H1 (cell line): Measurements from ENCODE around the gene S100A16. TPM values are rescaled to one million over a fixed set of nuclear protein-coding genes. Genes with fewer than 3 reads are reported as not detected.

ENCODE experiments used
- CTCF ChIA-PET: fragments of 300-600 bp; sonication (Branson Sonifier 250); formaldehyde crosslinking; loops from one replicate; lab custom pipeline; 2021; ENCODE audit not compliant: partially characterized antibody; lab: Charles Lee
- POLR2A ChIA-PET: fragments of 300-600 bp; sonication (Branson Sonifier 250); formaldehyde crosslinking; loops from one replicate; lab custom pipeline; 2021; ENCODE audit warnings: inconsistent platforms; ENCODE audit not compliant: partially characterized antibody; lab: Charles Lee
- DNase-seq, 2 experiments: peaks; one replicate each; pipeline versions ENCODE4 v3.0.0 to v3.0.0-alpha.2; 2010 to 2022; ENCODE audit warnings: low spot score in 2 of 2, low read depth in 1 of 2, mixed read lengths in 1 of 2
- FAIRE-seq: peaks from 2 replicates; lab custom pipeline; 2011; peaks lifted over from hg19 to GRCh38; lab: Jason Lieb, UNC
- H2AFZ ChIP-seq: 2 replicates; pipeline ENCODE4 v1.8.1; 2012; ENCODE audit warnings: low read length, inconsistent platforms
- H2AK5ac ChIP-seq: 2 replicates; pipeline ENCODE4 v1.6.1; 2013; ENCODE audit warnings: low read depth, low read length
- H2BK120ac ChIP-seq: replicated peaks from 2 replicates; pipeline ENCODE3; 2013; ENCODE audit warnings: low read depth, low read length, inconsistent platforms
- H2BK12ac ChIP-seq: 2 replicates; pipeline ENCODE4 v1.6.1; 2013; ENCODE audit warnings: low read depth, low read length
- H2BK15ac ChIP-seq: 2 replicates; pipeline ENCODE4 v1.6.1; 2013; ENCODE audit warnings: low read length
- H2BK20ac ChIP-seq: 2 replicates; pipeline ENCODE4 v1.6.1; 2013; ENCODE audit warnings: low read length
- H2BK5ac ChIP-seq: 2 replicates; pipeline ENCODE4 v1.6.1; 2013; ENCODE audit warnings: low read depth, low read length
- H3K14ac ChIP-seq: 2 replicates; pipeline ENCODE4 v1.6.1; 2013; ENCODE audit warnings: inconsistent platforms; ENCODE audit not compliant: insufficient read length
- H3K18ac ChIP-seq: 2 replicates; pipeline ENCODE4 v1.6.1; 2013; ENCODE audit warnings: low read length; ENCODE audit errors: extremely low read depth
- H3K23ac ChIP-seq: 2 replicates; pipeline ENCODE4 v1.6.1; 2013; ENCODE audit warnings: inconsistent platforms; ENCODE audit not compliant: insufficient read length
- H3K23me2 ChIP-seq: 2 replicates; pipeline ENCODE4 v1.6.1; 2013; ENCODE audit warnings: low read depth, low read length
- H3K27ac ChIP-seq: 2 replicates; pipeline ENCODE4 v1.6.1; 2011; ENCODE audit warnings: low read depth, low read length, inconsistent platforms
- H3K27me3 ChIP-seq, 4 experiments: replicated peaks in 1 of 4; 1 replicate in 1 of 4; 2 replicates in 3 of 4; pipeline versions ENCODE4 v1.6.1 to v1.8.1; 2011 to 2013; ENCODE audit warnings: low read length in 3 of 4, mild to moderate bottlenecking in 3 of 4, inconsistent platforms in 2 of 4, mixed read lengths in 2 of 4, moderate library complexity in 1 of 4; ENCODE audit not compliant: control insufficient read depth in 3 of 4, insufficient read depth in 3 of 4; ENCODE audit errors: extremely low read depth in 1 of 4
- H3K36me3 ChIP-seq, 4 experiments: 2 replicates each; pipeline versions ENCODE4 v1.6.1 to v1.8.1; 2011 to 2013; ENCODE audit warnings: mild to moderate bottlenecking in 4 of 4, low read length in 3 of 4, moderate library complexity in 2 of 4, control low read depth in 1 of 4, inconsistent platforms in 1 of 4; ENCODE audit not compliant: insufficient read depth in 4 of 4, control insufficient read depth in 2 of 4
- H3K4ac ChIP-seq: replicated peaks from 2 replicates; pipeline ENCODE3; 2013; ENCODE audit warnings: low read length, low read depth, mixed read lengths, inconsistent platforms; ENCODE audit not compliant: insufficient read length
- H3K4me1 ChIP-seq, 4 experiments: replicated peaks in 1 of 4; 1 replicate in 1 of 4; 2 replicates in 3 of 4; pipeline versions ENCODE4 v1.6.1 to v1.8.1; 2011 to 2013; ENCODE audit warnings: low read length in 3 of 4, inconsistent platforms in 2 of 4, mixed read lengths in 1 of 4; ENCODE audit not compliant: insufficient read depth in 4 of 4, control insufficient read depth in 3 of 4
- H3K4me2 ChIP-seq, 2 experiments: 2 replicates each; pipeline versions ENCODE4 v1.6.1 to v1.8.1; 2011 to 2013; ENCODE audit warnings: low read depth in 2 of 2, low read length in 2 of 2, control low read depth in 1 of 2, inconsistent platforms in 1 of 2, mild to moderate bottlenecking in 1 of 2; ENCODE audit not compliant: insufficient read depth in 1 of 2
- H3K4me3 ChIP-seq, 4 experiments: fragments of 200-600, 300-600 bp in 1 of 4; sonication (generic), shearing (Covaris generic), sonication (Bioruptor Twin) in 1 of 4; 2 replicates each; pipeline versions ENCODE4 v1.5.1 to v1.8.1; 2011 to 2016; ENCODE audit warnings: low read length in 4 of 4, low read depth in 3 of 4, control low read depth in 2 of 4, inconsistent platforms in 2 of 4, mild to moderate bottlenecking in 2 of 4, mixed read lengths in 1 of 4, moderate library complexity in 1 of 4; ENCODE audit not compliant: insufficient read depth in 2 of 4; ENCODE audit errors: extremely low read depth in 1 of 4
- H3K56ac ChIP-seq: replicated peaks from 2 replicates; pipeline ENCODE3; 2013; ENCODE audit warnings: low read depth, mild to moderate bottlenecking, mixed read lengths, low read length, inconsistent platforms; ENCODE audit not compliant: insufficient read length
- H3K79me1 ChIP-seq: 2 replicates; pipeline ENCODE4 v1.6.1; 2013; ENCODE audit warnings: low read depth, low read length, control low read depth
- H3K79me2 ChIP-seq, 2 experiments: 2 replicates each; pipeline versions ENCODE4 v1.6.1 to v1.8.1; 2012 to 2013; ENCODE audit warnings: low read length in 2 of 2, mild to moderate bottlenecking in 2 of 2, inconsistent platforms in 1 of 2; ENCODE audit not compliant: insufficient read depth in 2 of 2, control insufficient read depth in 1 of 2
- H3K9ac ChIP-seq, 4 experiments: replicated peaks in 1 of 4; 1 replicate in 1 of 4; 2 replicates in 3 of 4; pipeline versions ENCODE4 v1.6.1 to v1.8.1; 2011 to 2013; ENCODE audit warnings: low read depth in 3 of 4, low read length in 3 of 4, control low read depth in 2 of 4, mild to moderate bottlenecking in 2 of 4, moderate library complexity in 2 of 4, inconsistent platforms in 1 of 4; ENCODE audit errors: extremely low read depth in 1 of 4
- H3K9me3 ChIP-seq, 2 experiments: 2 replicates each; pipeline versions ENCODE4 v1.6.1 to v1.8.1; 2012 to 2013; ENCODE audit warnings: mild to moderate bottlenecking in 2 of 2, moderate library complexity in 2 of 2, control low read depth in 1 of 2, inconsistent platforms in 1 of 2, low read depth in 1 of 2, low read length in 1 of 2, mixed read lengths in 1 of 2; ENCODE audit not compliant: insufficient read depth in 2 of 2
- H4K20me1 ChIP-seq, 2 experiments: replicated peaks in 1 of 2; 2 replicates each; pipeline versions ENCODE3 to v1.8.1; 2011 to 2013; ENCODE audit warnings: inconsistent platforms in 2 of 2, low read length in 2 of 2, mild to moderate bottlenecking in 1 of 2; ENCODE audit not compliant: insufficient read depth in 2 of 2, control insufficient read depth in 1 of 2
- H4K5ac ChIP-seq: 2 replicates; pipeline ENCODE4 v1.6.1; 2013; ENCODE audit warnings: low read length, low read depth, mixed read lengths, inconsistent platforms; ENCODE audit not compliant: insufficient read length
- H4K8ac ChIP-seq: 2 replicates; pipeline ENCODE4 v1.8.0; 2013; ENCODE audit warnings: mild to moderate bottlenecking, moderate library complexity, low read length, inconsistent platforms; ENCODE audit not compliant: insufficient read depth; ENCODE audit errors: extremely low read depth
- H4K91ac ChIP-seq: replicated peaks from 2 replicates; pipeline ENCODE3; 2013; ENCODE audit warnings: low read length, mixed read lengths, inconsistent platforms; ENCODE audit not compliant: insufficient read length
- ASH2L ChIP-seq: fragments of 200-600, 300-600 bp; sonication (generic); IDR thresholded peaks from one replicate; pipeline ENCODE4 v1.7.1; 2017; ENCODE audit warnings: low read length
- CEBPB ChIP-seq: IDR thresholded peaks from 2 replicates; pipeline ENCODE4 v1.6.1; 2012; ENCODE audit warnings: low read depth, low read length
- HDAC6 ChIP-seq: IDR thresholded peaks from one replicate; pipeline ENCODE4 v1.7.1; 2012; ENCODE audit warnings: low read depth, mild to moderate bottlenecking, inconsistent platforms, low read length, moderate library complexity
- PHF8 ChIP-seq: fragments of 200-600 bp; sonication (generic); conservative IDR thresholded peaks from 2 replicates; pipeline ENCODE4 v1.7.1; 2012; ENCODE audit warnings: low read depth, mild to moderate bottlenecking, inconsistent platforms, low read length, moderate library complexity
- POU5F1 ChIP-seq: IDR thresholded peaks from 2 replicates; pipeline ENCODE4 v1.6.1; 2011; ENCODE audit warnings: low read depth, mild to moderate bottlenecking, low read length, moderate library complexity
- SIN3A ChIP-seq, 2 experiments: IDR thresholded peaks in 1 of 2; conservative IDR thresholded peaks in 1 of 2; 2 replicates each; pipeline ENCODE4 v1.6.1; 2011 to 2012; ENCODE audit warnings: low read length in 2 of 2, improper control_type of control experiment in 1 of 2, low read depth in 1 of 2, mild to moderate bottlenecking in 1 of 2
- SRF ChIP-seq: IDR thresholded peaks from 2 replicates; pipeline ENCODE4 v1.6.1; 2011; ENCODE audit warnings: mild to moderate bottlenecking, low read depth, low read length, moderate library complexity
- SUZ12 ChIP-seq: fragments of 200-600 bp; sonication (generic); IDR thresholded peaks from 2 replicates; pipeline ENCODE4 v1.6.1; 2012; ENCODE audit warnings: mild to moderate bottlenecking, inconsistent platforms, low read length, moderate library complexity, mixed read lengths
- WGBS, 2 experiments: shearing (Covaris generic) in 1 of 2; methylation state at CpG; one replicate each; pipeline versions ENCODE4 v1.1.6 to v1.1.7; 2013 to 2015; ENCODE audit warnings: low lambda C conversion rate in 2 of 2, mixed read lengths in 2 of 2, inconsistent platforms in 1 of 2, low coverage in 1 of 2, missing lambda C conversion rate in 1 of 2; ENCODE audit not compliant: insufficient replicate concordance in 2 of 2, insufficient coverage in 1 of 2, insufficient read length in 1 of 2; ENCODE audit errors: extremely low coverage in 1 of 2, missing lambda C conversion rate in 1 of 2; 5-methylcytosine and 5-hydroxymethylcytosine counted together
- polyA plus RNA-seq, 7 experiments: library from polyadenylated mRNA; depleted of rRNA in 3 of 7; stranded (reverse) in 5 of 7; unstranded in 2 of 7; fragments of >200 nt in 5 of 7; fragments of 200-250 nt in 2 of 7; gene quantifications; 1 replicate in 5 of 7; 2 replicates in 1 of 7; 4 replicates in 1 of 7; pipeline versions ENCODE4 v1.2.1 to v1.2.3, GENCODE V29; 2011 to 2013; ENCODE audit warnings: missing spikeins in 2 of 7, mixed read lengths in 2 of 7
- total RNA-seq: library from RNA; stranded (reverse); fragmentation: NEBNext Ultra II Directional; extraction: Animal tissue kit (Norgen Biotek cat#: 25700); gene quantifications from 2 replicates; pipeline ENCODE4 v1.2.1, GENCODE V29; 2021

Gene S100A16
- total and polyA plus RNA-seq, 2 of the 8 experiments (the other 6 are each of a cell fraction or from before 2014, with no cell fraction given) = 14.9 to 61.4 TPM

GRCh38 chr1:153636312-153636711 is 23.4 kb upstream of the S100A16 start:
- H3K4me1 ChIP-seq = peaks cover 0 to 5% (median 4%) of the 10 kb centered on the region in 4 experiments; a peak in 5 of 7 replicates
- H3K27ac ChIP-seq = no peak overlapping the region

More at GRCh38 chr1:153636312-153636711, 23.4 kb upstream of the S100A16 start:
- Histone ChIP-seq H2BK12ac (no peak overlapping the region), H4K8ac (no peak overlapping the region), H3K23me2 (no peaks in the 10 kb centered on the region; the same call in 1 of the 2 replicates), H2BK15ac (no peak overlapping the region), H3K23ac (no peak overlapping the region), H3K14ac (no peak overlapping the region), H3K18ac (no peak overlapping the region), H2BK120ac (no peak overlapping the region), H2AK5ac (no peak overlapping the region), H3K9me3 (no peaks in the 10 kb centered on the region), H3K79me1 (no peaks in the 10 kb centered on the region), H3K36me3 (peaks cover 32 to 55% (median 48%) of the 10 kb centered on the region in 4 experiments), H4K91ac (no peak overlapping the region), H4K5ac (no peak overlapping the region), H2BK20ac (no peak overlapping the region), H3K9ac (no peak overlapping the region), H3K4me3 (no peak overlapping the region), H3K79me2 (peaks cover 0 to 44% of the 10 kb centered on the region in 2 experiments; a peak in 3 of 4 replicates), H3K4me2 (peak overlapping the region in 1 of 2 experiments; percentile 33; a peak in 1 of 4 replicates), H3K4ac (no peak overlapping the region), H4K20me1 (peaks cover 2 to 4% of the 10 kb centered on the region in 2 experiments), H3K56ac (no peak overlapping the region), H2BK5ac (no peak overlapping the region), H3K27me3 (no peaks in the 10 kb centered on the region), H2AFZ (no peak overlapping the region)
- 92% methylated on average over 8 of the region's 9 CpGs; no CpG with 5 or more reads in 1 of the 2 experiments for WGBS, 2 experiments
- FAIRE-seq = no peak
- no peak for DNase-seq
- ChIA-PET CTCF (interaction anchor here (0.7 to 5.4 kb wide), 2 partner anchors 8 to 14 kb away, joined by 5 to 28 read pairs; partner anchors contain the start of genes S100A1 and S100A13), POLR2A (interaction anchor here (0.8 to 16.2 kb wide), 3 partner anchors 9 to 28 kb away, joined by 4 to 343 read pairs (median 122); partner anchors contain the start of genes ILF2, S100A13 and SNAPIN)
- no peak for TF ChIP-seq HDAC6
- TF ChIP-seq ASH2L = no peak
- no peak for TF ChIP-seq SIN3A (conservative IDR thresholded peaks at IDR 0.05 in 1 of 2, IDR thresholded peaks at IDR 0.05 in 1 of 2; ENCODE audit: low read depth in 1 of 2, low read length in 2 of 2)
- TF ChIP-seq PHF8 = no peak
- no peak for TF ChIP-seq SUZ12
- no peak for TF ChIP-seq POU5F1
- TF ChIP-seq CEBPB = no peak
- TF ChIP-seq SRF = no peak
